Panc1 (cell line): ENCODE measurements around the gene STK32C. TPM values are rescaled to one million over a fixed set of nuclear protein-coding genes. Genes with fewer than 3 reads are reported as not detected.

Experiments
- ATAC-seq: fragments of 200-7000 bp; cut with Tn5 transposase; 2 replicates; pipeline ENCODE4 v1.9.1; 2020; ENCODE audit warnings: mild to moderate bottlenecking, moderate library complexity
- BruUV-seq: library from RNA; stranded (reverse); fragments of 400-500 nt; replicated peaks from 2 replicates; lab custom pipeline; 2021; lab: Mats Ljungman, UMichigan
- CTCF ChIA-PET: fragments of 300-600 bp; sonication (Branson Sonifier 250); formaldehyde crosslinking; loops from one replicate; lab custom pipeline; 2022; ENCODE audit warnings: antibody characterized with exemption; lab: Charles Lee
- POLR2A ChIA-PET: fragments of 300-600 bp; sonication (Branson Sonifier 250); formaldehyde crosslinking; loops from one replicate; lab custom pipeline; 2022; ENCODE audit warnings: antibody characterized with exemption; lab: Charles Lee
- DNase-seq: peaks from one replicate; pipeline ENCODE4 v3.0.0-alpha.2; 2010; ENCODE audit warnings: low read depth, low spot score
- H3K27ac ChIP-seq: 2 replicates; pipeline ENCODE4 v1.5.1; 2011; ENCODE audit warnings: mild to moderate bottlenecking, low read length, inconsistent platforms
- H3K27me3 ChIP-seq: fragments of 200-500 bp; sonication (Bioruptor generic); 2 replicates; pipeline ENCODE4 v1.6.0; 2014; ENCODE audit warnings: low read length, inconsistent platforms; ENCODE audit not compliant: control insufficient read depth, insufficient read depth
- H3K36me3 ChIP-seq: fragments of 200-500 bp; sonication (Bioruptor generic); 2 replicates; pipeline ENCODE4 v1.5.1; 2014; ENCODE audit warnings: inconsistent platforms, mild to moderate bottlenecking, low read length, moderate library complexity; ENCODE audit not compliant: control insufficient read depth, insufficient read depth
- H3K4me1 ChIP-seq: 2 replicates; pipeline ENCODE4 v1.5.1; 2011; ENCODE audit warnings: inconsistent platforms, mild to moderate bottlenecking, low read length, moderate library complexity; ENCODE audit not compliant: control insufficient read depth, insufficient read depth
- H3K4me3 ChIP-seq, 2 experiments: 2 replicates each; pipeline ENCODE4 v1.5.1; 2011 to 2012; ENCODE audit warnings: low read depth in 2 of 2, low read length in 2 of 2, mild to moderate bottlenecking in 2 of 2, inconsistent platforms in 1 of 2, moderate library complexity in 1 of 2
- H3K9me3 ChIP-seq: fragments of 200-500 bp; sonication (Bioruptor generic); 2 replicates; pipeline ENCODE4 v1.5.1; 2014; ENCODE audit warnings: low read depth, mild to moderate bottlenecking, inconsistent platforms, low read length, moderate library complexity; ENCODE audit not compliant: control insufficient read depth, insufficient read depth
- CTCF ChIP-seq: fragments of 450-650 bp; IDR thresholded peaks from 2 replicates; pipeline ENCODE4 v1.5.1; 2017; ENCODE audit warnings: mild to moderate bottlenecking
- POLR2AphosphoS5 ChIP-seq: IDR thresholded peaks from 2 replicates; pipeline ENCODE4 v1.6.1; 2012; ENCODE audit warnings: mild to moderate bottlenecking, low read depth, low read length, moderate library complexity
- REST ChIP-seq, 2 experiments: IDR thresholded peaks; 2 replicates each; pipeline ENCODE4 v1.6.1; 2011 to 2012; ENCODE audit warnings: low read depth in 2 of 2, control low read depth in 1 of 2, low read length in 1 of 2, mild to moderate bottlenecking in 1 of 2, moderate library complexity in 1 of 2; ENCODE audit not compliant: insufficient read depth in 1 of 2
- SIN3A ChIP-seq: IDR thresholded peaks from 2 replicates; pipeline ENCODE4 v1.6.1; 2012; ENCODE audit warnings: low read depth, mild to moderate bottlenecking, low read length, moderate library complexity, borderline replicate concordance; ENCODE audit not compliant: insufficient read depth
- TCF7L2 ChIP-seq: IDR thresholded peaks from 2 replicates; pipeline ENCODE4 v1.6.1; 2011; ENCODE audit warnings: mild to moderate bottlenecking, low read depth, low read length, inconsistent platforms
- in situ Hi-C: cut with HindIII; loops from 2 replicates; pipeline ENCODE4 v1.10.0; 2016; ENCODE audit warnings: low sequenced_read_pairs, low pct_unique_long_range_greater_than_20kb
- intact Hi-C: fragments of 100-400 bp; cut with micrococcal nuclease; formaldehyde crosslinking; loops from one replicate; pipeline ENCODE4 v1.10.0; 2022; ENCODE audit not compliant: unreplicated experiment
- total RNA-seq: library from RNA; stranded (reverse); gene quantifications from one replicate; pipeline ENCODE4 v1.2.1, GENCODE V29; 2021; ENCODE audit not compliant: unreplicated experiment

The STK32C gene
- total RNA-seq, 1 experiment from 2014 or later: 53.7 TPM

- CTCF ChIA-PET: no interaction called here
- ATAC-seq (no peak), DNase-seq (no peak)
- H3K4me1 ChIP-seq: peaks cover 12% of the 10 kb centered on the region
- POLR2A ChIA-PET: no interaction called here
- H3K27ac ChIP-seq: no peak overlapping the region
- intact Hi-C loops: no loop called here
- no peak overlapping the region for H3K4me3 ChIP-seq
- no peaks in the 10 kb centered on the region for H3K9me3 ChIP-seq
- peaks cover 4% of the 10 kb centered on the region; the same call in 1 of the 2 replicates for H3K27me3 ChIP-seq
- BruUV-seq: no TSS peak
- H3K36me3 ChIP-seq: no peaks in the 10 kb centered on the region
- TF ChIP-seq TCF7L2: no peak
- no peak for TF ChIP-seq SIN3A
- TF ChIP-seq CTCF: no peak
- TF ChIP-seq POLR2AphosphoS5: no peak
- no peak for TF ChIP-seq REST (IDR thresholded peaks at IDR 0.05; ENCODE audit: insufficient read depth in 1 of 2, low read depth in 2 of 2, low read length in 1 of 2)
- in situ Hi-C loops: no loop called here
These were observed 134.6 kb downstream of the STK32C start for GRCh38 chr10:132173185-132173584.

DNA sequence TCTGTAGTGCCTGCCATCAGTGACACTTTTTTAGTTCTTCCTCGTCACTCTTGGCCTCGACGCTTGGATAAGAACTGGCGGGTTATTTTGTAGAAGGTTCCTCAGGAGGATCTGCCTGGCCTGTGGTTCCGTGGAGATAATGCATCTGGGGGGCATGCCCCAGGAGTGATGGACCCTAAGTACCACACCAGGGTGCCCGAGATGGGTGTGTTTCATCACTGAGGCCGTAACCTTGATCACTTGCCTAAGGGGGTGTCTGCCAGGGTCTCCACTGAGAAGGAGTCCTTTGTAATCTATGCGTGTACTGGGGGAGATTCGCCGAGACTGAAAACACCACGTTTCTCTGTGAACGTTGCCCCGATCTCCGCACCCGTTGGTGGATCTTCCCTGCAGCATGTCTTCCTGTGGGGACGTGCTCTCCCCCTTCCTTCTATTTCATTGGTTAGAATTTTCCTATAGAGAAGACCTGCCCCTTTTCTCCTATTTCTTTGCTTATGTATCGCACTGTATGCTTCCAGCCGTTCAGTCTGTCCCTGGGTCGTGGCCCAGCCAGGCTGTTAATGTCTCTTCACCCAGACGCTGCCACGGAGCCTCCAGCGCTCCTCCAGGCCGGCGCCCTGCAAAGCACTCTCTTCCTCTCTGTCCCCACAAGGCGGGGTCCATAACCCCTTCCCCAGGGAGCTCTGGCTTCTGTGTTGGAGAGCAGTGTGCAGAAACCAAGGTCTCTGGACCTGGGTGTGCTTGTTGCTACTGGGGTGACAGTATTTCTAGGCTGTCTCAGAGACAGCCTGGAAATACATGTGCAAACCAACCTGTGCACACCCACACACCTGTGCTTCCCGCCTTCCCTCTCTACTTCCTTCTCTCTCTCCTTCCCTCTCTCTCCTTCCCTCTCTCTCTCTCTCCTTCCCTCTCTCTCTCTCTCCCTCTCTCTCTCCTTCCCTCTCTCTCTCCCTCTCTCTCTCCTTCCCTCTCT, 135.4 kb downstream of the STK32C start:
- Histone ChIP-seq H3K27ac (no peak overlapping the region), H3K4me1 (peaks cover 12% of the 10 kb centered on the region), H3K9me3 (no peaks in the 10 kb centered on the region), H3K4me3 (no peak overlapping the region), H3K36me3 (no peaks in the 10 kb centered on the region), H3K27me3 (peaks cover 4% of the 10 kb centered on the region; the same call in 1 of the 2 replicates)
- in situ Hi-C loops: no loop called here
- no TSS peak for BruUV-seq
- ChIA-PET POLR2A (no interaction called here), CTCF (no interaction called here)
- intact Hi-C loops: no loop called here
- peak; percentile 62 for ATAC-seq
- no peak for TF ChIP-seq CTCF
- TF ChIP-seq POLR2AphosphoS5: no peak
- TF ChIP-seq TCF7L2: no peak
- no peak for TF ChIP-seq REST (IDR thresholded peaks at IDR 0.05; ENCODE audit: insufficient read depth in 1 of 2, low read depth in 2 of 2, low read length in 1 of 2)
- no peak for TF ChIP-seq SIN3A
- no peak for DNase-seq
